ENCODE results near the gene PRLR. TPM values are rescaled to one million over a fixed set of nuclear protein-coding genes. Genes with fewer than 3 reads are reported as not detected.
"Not testable (repeated sequence)": the region's sequence is repeated elsewhere in the genome, so short reads cannot be mapped to it uniquely, and the experiment has no call there.

The PRLR gene
- total RNA-seq, 1 experiment from 2014 or later, result not detected

- in situ Hi-C loops (cut with HindIII; ENCODE audit: low pct_unique_long_range_greater_than_20kb, low sequenced_read_pairs), result no loop called here
- no peak for DNase-seq (ENCODE audit: low read depth)
Measured at GRCh38 chr5:35203403-35203802, 26.9 kb downstream of the PRLR start.

DNA sequence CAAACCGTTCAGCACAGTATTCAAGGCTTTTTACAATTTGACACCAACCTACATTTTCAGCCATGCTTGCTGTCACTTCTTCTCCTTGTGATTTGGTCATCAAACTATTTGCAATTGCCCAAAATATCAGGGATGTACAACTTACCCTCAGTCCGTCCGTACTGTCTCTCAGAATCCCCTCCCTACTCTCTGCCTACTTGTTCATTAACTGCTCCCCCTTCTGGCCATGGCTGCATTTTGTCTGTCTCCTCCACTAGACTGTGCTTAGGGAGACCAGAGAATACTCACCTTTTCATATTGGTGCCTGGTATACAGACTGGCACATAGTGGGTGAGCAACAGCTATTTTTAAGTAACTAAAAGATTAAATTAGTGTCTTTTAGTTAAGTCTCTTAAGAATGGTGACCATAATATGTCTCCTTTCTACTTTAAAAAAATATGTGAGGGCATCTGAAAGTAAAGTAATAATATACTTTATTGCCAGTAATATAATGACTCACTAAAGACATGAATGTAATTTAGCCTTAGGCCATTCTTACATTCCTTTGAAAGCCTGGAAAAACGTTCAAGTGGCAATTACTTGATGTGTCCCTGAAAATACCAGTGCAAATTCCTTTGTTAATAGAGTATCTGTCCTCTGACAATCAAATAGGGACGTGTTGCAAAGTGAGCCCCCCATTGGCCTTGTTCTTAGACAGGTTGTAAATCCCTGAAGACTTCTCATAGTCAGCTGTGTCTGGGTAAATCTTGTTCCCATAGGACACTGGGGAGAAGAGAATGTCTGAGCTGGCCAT lies 27.8 kb downstream of the PRLR start:
- in situ Hi-C loops (cut with HindIII; ENCODE audit: low pct_unique_long_range_greater_than_20kb, low sequenced_read_pairs), result no loop called here
- DNase-seq (ENCODE audit: low read depth), result peak; percentile 12

DNA sequence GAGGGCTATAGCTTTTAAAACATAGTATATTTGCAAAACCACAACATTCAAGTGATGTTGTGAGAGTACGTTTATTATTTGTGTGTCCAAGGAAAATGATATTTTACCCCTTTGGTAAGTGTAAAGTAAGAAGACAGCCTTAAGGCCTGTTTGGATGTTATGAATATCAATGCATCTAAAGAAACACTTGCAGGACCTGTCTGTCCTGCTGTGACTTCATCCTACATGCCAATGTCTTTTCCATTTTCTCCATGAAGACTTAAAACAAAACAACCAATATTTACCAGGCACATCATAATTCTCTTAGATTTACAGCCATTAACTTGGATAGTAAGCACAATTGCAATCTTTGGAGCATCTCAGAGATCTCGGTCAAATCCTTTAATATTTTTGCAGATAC lies 29.0 kb downstream of the PRLR start:
- in situ Hi-C loops (cut with HindIII; ENCODE audit: low pct_unique_long_range_greater_than_20kb, low sequenced_read_pairs), result no loop called here
- no peak for DNase-seq (ENCODE audit: low read depth)

- no peak for DNase-seq (ENCODE audit: low read depth)
- in situ Hi-C loops (cut with HindIII; ENCODE audit: low pct_unique_long_range_greater_than_20kb, low sequenced_read_pairs), result no loop called here
Measured at GRCh38 chr5:35199886-35200285, 30.4 kb downstream of the PRLR start.

- in situ Hi-C loops (cut with HindIII; ENCODE audit: low pct_unique_long_range_greater_than_20kb, low sequenced_read_pairs), result no loop called here
- DNase-seq (ENCODE audit: low read depth), result no peak
Measured at GRCh38 chr5:35198686-35199085, 31.6 kb downstream of the PRLR start.

DNA sequence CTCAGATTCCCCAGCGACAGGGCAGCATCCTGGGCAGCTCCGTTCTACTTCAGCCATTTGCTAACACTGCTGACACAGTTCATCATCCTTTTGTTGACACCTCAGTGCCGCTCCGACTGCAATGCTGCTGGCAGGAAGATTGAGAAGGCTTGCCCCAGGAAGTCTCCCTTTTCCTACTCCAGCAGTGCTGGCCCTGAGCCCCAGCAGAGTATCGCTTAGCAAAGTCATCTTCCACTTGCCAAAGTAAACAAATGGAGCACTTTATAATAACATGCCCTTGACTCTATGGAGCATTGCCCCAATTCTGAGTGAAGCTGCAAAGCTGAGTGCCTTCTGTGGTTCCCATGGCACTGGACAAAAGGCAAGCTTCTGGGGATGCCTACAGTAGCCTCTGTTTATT lies 32.2 kb downstream of the PRLR start:
- in situ Hi-C loops (cut with HindIII; ENCODE audit: low pct_unique_long_range_greater_than_20kb, low sequenced_read_pairs), result no loop called here
- peak; percentile 28 for DNase-seq (ENCODE audit: low read depth)

GRCh38 chr5:35197351-35197750 lies 32.9 kb downstream of the PRLR start:
- DNase-seq (ENCODE audit: low read depth), result no peak
- in situ Hi-C loops (cut with HindIII; ENCODE audit: low pct_unique_long_range_greater_than_20kb, low sequenced_read_pairs), result no loop called here

DNA sequence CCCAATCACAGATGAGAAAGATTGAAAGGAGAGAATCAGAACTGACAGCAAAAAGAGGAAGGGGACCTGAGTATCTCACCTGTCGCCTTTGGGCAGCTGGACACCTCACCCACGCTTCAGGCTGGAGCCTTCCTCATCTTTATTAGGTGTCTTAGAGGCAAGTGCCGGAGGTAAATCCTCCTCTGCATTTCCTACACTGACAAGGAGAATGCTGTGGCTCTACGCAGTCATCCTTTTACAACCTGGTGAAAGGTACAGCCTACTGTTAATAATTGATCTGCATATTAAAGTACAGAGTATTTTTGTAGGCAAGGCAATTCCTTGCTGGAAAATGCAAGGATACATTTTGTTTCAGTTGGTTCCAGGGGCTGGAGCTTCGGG lies 34.8 kb downstream of the PRLR start:
- DNase-seq (ENCODE audit: low read depth), result no peak
- in situ Hi-C loops (cut with HindIII; ENCODE audit: low pct_unique_long_range_greater_than_20kb, low sequenced_read_pairs), result no loop called here

DNA sequence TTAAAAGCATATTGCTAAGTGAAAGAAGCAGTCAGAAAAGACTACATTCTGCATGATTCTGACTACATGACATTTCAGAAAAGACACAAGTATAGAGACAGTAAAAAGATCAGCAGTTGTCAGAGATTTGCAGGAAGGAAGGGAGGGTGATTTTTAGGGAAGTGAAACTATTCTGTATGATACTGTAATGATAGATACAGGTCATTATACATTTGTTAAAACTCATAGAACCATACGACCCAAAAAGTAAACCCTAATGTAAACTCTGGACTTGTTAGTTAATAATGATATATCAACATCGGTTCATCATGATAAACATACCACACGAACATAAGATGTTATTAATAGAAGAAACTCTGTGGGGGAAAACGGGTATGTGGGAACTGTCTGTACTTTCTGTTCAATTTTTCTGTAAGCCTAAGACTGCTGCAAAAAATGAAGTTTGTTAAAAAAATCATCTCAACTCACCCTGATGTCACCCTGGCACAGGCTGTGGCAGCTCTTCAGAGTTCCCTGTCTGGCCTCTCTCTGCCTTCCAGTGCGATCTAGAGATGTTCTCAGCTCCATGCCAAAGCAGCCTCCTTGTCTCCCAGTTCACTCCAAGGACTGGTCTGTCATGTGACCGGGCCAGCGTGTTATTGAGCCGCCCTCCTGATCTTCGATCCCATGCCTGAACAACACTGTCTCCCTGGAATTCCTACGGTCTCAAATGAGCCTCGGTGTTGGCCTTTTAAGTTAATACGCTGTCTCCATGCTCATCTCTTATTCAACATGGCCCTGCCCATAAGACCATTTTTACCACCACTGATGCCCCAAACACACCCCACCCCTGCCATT lies 35.4 kb downstream of the PRLR start:
- in situ Hi-C loops (cut with HindIII; ENCODE audit: low pct_unique_long_range_greater_than_20kb, low sequenced_read_pairs), result no loop called here
- no peak for DNase-seq (ENCODE audit: low read depth)

GRCh38 chr5:35192506-35192905 lies 37.8 kb downstream of the PRLR start:
- in situ Hi-C loops (cut with HindIII; ENCODE audit: low pct_unique_long_range_greater_than_20kb, low sequenced_read_pairs), result no loop called here

DNA sequence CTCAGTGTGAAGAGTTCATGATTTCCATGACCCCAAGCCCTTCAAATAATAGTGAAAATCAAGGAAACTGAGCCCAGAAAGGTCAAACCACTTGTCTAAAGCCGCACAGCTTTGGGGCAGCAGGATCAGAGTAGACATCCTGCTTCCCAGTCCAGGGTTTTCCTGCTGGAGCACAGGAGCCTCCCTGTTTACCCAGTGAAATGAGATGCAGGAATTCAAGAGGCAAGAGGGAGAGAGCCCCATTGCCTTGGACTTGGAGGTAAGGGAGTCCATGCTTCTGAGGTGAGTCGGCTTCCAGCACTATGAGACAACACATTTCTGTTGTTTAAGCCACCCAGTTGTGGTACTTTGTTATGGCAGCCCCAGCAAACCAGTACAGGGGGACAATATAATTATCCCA lies 40.5 kb downstream of the PRLR start:
- in situ Hi-C loops (cut with HindIII; ENCODE audit: low pct_unique_long_range_greater_than_20kb, low sequenced_read_pairs); DNase-seq (ENCODE audit: low read depth): not testable (repeated sequence)

More at GRCh38 chr5:35192506-35192905, 37.8 kb downstream of the PRLR start:
- no peak for DNase-seq (ENCODE audit: low read depth)

DNA sequence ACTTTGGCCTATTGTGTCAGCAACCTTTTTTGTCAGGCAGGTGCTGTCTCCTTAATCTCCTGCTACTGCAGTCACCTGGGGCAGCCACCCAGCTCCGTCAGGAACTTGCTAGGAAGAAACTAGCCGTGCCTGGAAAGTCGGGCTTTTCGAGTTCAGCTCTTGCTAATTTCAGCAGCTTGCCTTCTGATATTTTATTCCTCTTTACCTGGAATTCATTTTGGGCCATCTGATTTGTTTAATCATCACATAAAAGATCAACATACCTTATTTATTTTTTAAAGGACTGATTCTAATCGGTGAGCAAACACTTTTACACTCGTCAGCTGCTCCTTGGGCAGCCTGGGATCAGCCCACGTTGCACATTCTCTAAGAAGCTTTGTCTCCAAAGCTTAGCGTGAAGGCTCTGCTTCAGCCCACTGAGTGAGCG lies 42.2 kb downstream of the PRLR start:
- DNase-seq (ENCODE audit: low read depth), result no peak
- in situ Hi-C loops (cut with HindIII; ENCODE audit: low pct_unique_long_range_greater_than_20kb, low sequenced_read_pairs), result no loop called here

GRCh38 chr5:35187621-35188020 lies 42.7 kb downstream of the PRLR start:
- in situ Hi-C loops (cut with HindIII; ENCODE audit: low pct_unique_long_range_greater_than_20kb, low sequenced_read_pairs); DNase-seq (ENCODE audit: low read depth): not testable (repeated sequence)

- no peak for DNase-seq (ENCODE audit: low read depth)
- in situ Hi-C loops (cut with HindIII; ENCODE audit: low pct_unique_long_range_greater_than_20kb, low sequenced_read_pairs), result no loop called here
Measured at GRCh38 chr5:35186749-35187148, 43.5 kb downstream of the PRLR start.

DNA sequence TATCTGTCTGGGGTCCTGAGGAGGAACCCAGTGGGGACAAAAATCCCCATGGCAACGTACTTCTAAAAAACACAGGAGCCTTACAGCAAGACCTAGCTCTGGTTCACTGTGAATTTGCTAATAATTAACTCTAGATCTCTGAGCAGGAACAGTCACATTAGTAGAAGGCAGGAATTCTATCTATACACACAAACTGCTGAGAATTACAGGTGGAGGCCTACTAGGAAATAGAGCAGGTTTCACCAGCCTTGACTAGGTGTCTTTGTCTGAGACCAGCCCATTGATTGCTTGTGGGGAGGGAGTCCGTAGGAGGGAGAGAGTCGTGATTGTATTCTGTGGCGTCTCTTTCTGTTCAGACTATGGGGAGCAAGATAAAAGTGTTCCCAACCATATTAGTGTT lies 44.8 kb downstream of the PRLR start:
- no peak for DNase-seq (ENCODE audit: low read depth)
- in situ Hi-C loops (cut with HindIII; ENCODE audit: low pct_unique_long_range_greater_than_20kb, low sequenced_read_pairs), result no loop called here

DNA sequence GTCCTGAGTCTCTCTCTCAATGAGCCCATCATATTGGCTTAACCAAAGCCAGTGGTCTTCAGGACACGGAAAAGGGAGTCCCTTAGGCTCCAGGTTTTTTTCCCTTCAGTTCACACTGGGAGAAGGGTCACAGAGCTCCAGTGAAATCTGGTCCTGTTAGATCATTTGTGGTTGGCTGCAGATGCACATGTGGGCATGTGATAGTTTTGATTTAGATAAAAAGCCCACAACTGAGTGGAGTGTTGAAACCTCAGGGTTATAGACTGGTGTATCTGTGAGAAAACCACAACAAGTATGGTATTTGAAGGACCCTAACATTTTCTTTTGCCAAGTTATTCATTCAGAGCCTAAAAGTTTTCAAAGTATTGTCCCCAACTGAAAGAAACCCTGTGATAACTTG lies 46.7 kb downstream of the PRLR start:
- in situ Hi-C loops (cut with HindIII; ENCODE audit: low pct_unique_long_range_greater_than_20kb, low sequenced_read_pairs), result no loop called here

DNA sequence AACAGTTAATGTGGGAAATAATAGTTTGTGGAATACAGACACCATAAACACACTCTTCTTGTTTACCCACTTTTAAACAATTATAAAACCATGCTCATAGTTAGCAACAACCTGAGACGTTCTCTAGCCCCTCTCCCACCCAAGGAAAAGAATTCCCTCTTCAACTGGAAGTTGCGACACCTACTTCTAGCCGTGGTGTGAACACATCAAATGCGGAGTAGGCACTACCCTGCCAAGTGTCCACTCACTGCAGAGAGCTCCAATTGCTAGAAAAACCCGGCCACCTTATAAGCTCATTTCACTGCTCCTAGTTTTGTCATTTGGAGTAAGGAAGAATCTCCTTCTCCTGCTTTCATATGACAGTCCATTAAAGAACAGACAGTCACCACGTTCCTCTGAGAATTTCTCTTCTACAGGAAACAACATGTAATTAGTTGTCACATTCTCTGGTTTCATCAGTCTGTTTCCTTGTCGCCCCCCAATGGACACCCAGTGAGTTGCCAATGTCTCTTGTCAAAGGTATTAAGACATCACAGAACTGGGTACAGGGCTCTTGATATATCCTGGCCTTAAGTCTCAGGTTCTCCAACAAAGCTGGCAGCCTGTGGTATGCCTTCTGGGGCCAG lies 47.3 kb downstream of the PRLR start:
- in situ Hi-C loops (cut with HindIII; ENCODE audit: low pct_unique_long_range_greater_than_20kb, low sequenced_read_pairs), result no loop called here
- DNase-seq (ENCODE audit: low read depth), result no peak

More for the DNA sequence above, 46.7 kb downstream of the PRLR start:
- no peak for DNase-seq (ENCODE audit: low read depth)

DNA sequence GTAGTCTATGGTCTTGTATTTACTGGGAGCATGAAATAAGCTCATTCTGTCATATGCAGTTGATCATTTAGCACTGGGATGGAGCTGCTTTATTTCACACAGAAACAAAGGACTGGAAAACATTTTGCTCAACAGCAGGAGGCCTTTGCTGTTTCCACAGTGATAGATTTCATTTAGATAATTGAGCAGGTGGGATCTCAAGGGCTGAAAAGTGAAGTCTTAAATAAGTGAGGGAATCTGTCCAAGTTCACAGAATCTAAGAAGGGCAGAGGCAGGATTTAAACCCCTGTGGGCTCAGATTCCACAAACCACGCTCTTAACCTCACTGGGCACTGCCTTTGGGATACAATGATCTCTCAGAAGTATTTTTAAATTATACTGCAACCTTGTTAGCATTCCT lies 47.8 kb downstream of the PRLR start:
- in situ Hi-C loops (cut with HindIII; ENCODE audit: low pct_unique_long_range_greater_than_20kb, low sequenced_read_pairs), result no loop called here
- no peak for DNase-seq (ENCODE audit: low read depth)

DNA sequence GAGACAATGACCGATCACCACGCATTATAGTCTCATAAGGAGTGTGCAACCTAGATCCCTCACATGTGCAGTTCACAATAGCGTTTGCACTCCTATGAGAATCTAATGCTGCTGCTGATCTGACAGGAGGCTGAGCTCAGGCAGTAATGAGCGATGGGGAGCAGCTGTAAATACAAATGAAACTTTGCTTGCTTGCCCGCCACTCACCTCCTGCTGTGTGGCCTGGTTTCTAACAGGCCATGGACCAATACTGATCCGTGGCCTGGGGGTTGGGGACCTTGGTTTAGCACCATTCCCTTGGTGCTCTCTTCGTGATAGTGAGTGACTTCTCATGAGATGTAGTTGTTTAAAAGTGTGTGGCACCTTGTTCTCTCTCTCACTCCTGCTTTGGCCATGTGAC lies 50.2 kb downstream of the PRLR start:
- in situ Hi-C loops (cut with HindIII; ENCODE audit: low pct_unique_long_range_greater_than_20kb, low sequenced_read_pairs), result no loop called here
- DNase-seq (ENCODE audit: low read depth), result no peak

All from Caki2 (cell line).